NCI-H748 (cell line): ENCODE measurements around the gene RACGAP1.
A peak's percentile ranks its signal among the peaks of the same experiment; 100 is the strongest.

ENCODE experiments used
- DNase-seq: peaks from one replicate; lab custom pipeline; 2025; ENCODE audit not compliant: unreplicated experiment; lab: John Stamatoyannopoulos, UW

Gene RACGAP1

GRCh38 chr12:50056639-50056976 is 31.3 kb upstream of the RACGAP1 start:
- no peak for DNase-seq

GRCh38 chr12:50055831-50056638 is 30.7 kb upstream of the RACGAP1 start:
- DNase-seq = peak; percentile 66

GRCh38 chr12:50053583-50053982 is 28.3 kb upstream of the RACGAP1 start:
- no peak for DNase-seq

- DNase-seq = no peak
These were observed 27.7 kb upstream of the RACGAP1 start for GRCh38 chr12:50052964-50053363.

GRCh38 chr12:50052544-50052943 is 27.2 kb upstream of the RACGAP1 start:
- no peak for DNase-seq

- DNase-seq = no peak
These were observed 26.0 kb upstream of the RACGAP1 start for GRCh38 chr12:50051101-50051806.

GRCh38 chr12:50050410-50051098 is 25.3 kb upstream of the RACGAP1 start:
- DNase-seq = no peak

GRCh38 chr12:50050119-50050385 is 24.8 kb upstream of the RACGAP1 start:
- DNase-seq = no peak

GRCh38 chr12:50049254-50050118 is 24.2 kb upstream of the RACGAP1 start:
- DNase-seq = no peak

- DNase-seq = no peak
These were observed 22.5 kb upstream of the RACGAP1 start for GRCh38 chr12:50047693-50048250.

GRCh38 chr12:50043854-50044253 is 18.6 kb upstream of the RACGAP1 start:
- DNase-seq = no peak

GRCh38 chr12:50043308-50043707 is 18.0 kb upstream of the RACGAP1 start:
- no peak for DNase-seq

- DNase-seq = no peak
These were observed 17.4 kb upstream of the RACGAP1 start for GRCh38 chr12:50042693-50043092.

GRCh38 chr12:50041962-50042361 is 16.7 kb upstream of the RACGAP1 start:
- DNase-seq = no peak

GRCh38 chr12:50041062-50041860 is 16.0 kb upstream of the RACGAP1 start:
- DNase-seq = no peak

- no peak for DNase-seq
These were observed 15.4 kb upstream of the RACGAP1 start for GRCh38 chr12:50040657-50041056.

- peak; percentile 79 for DNase-seq
These were observed 14.0 kb upstream of the RACGAP1 start for GRCh38 chr12:50039151-50039835.

- no peak for DNase-seq
These were observed 13.0 kb upstream of the RACGAP1 start for GRCh38 chr12:50038336-50038735.

GRCh38 chr12:50032854-50033581 is 7.7 kb upstream of the RACGAP1 start:
- no peak for DNase-seq
